Retinal pigment epithelial cell (primary cell): Measurements from ENCODE around the gene STYX.

Experiments
- DNase-seq: peaks from one replicate; pipeline ENCODE4 v3.0.0-alpha.2; 2010; ENCODE audit warnings: low read depth
- H3K4me3 ChIP-seq: 2 replicates; pipeline ENCODE4 v1.5.1; 2011; ENCODE audit warnings: mild to moderate bottlenecking, low read length, control low read depth, moderate library complexity
- TF ChIP-seq, protein P1 (sequence below): conservative IDR thresholded peaks from 2 replicates; pipeline ENCODE4 v1.5.1; 2011; ENCODE audit warnings: low read depth, low read length, control low read depth, inconsistent platforms

The STYX gene

DNA sequence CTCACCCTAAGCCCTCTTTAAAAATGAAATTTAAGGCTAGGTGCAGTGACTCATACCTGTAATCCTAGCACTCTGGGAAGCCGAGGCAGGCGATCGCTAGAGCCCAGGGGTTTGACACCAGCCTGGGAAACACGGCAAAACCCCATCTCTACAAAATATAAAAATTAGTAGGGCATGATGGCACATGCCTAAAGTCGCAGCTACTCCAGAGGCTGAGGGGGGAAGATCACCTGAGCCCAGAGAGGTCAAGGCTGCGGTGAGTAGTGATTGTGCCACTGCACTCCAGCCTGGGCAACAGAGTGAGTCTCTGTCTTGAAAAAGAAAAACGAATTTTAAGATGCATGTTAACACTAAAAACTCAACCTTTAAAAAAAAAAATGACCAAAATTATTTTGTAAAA is 48.7 kb downstream of the STYX start:
- DNase-seq: no peak
- TF ChIP-seq, protein P1, sequence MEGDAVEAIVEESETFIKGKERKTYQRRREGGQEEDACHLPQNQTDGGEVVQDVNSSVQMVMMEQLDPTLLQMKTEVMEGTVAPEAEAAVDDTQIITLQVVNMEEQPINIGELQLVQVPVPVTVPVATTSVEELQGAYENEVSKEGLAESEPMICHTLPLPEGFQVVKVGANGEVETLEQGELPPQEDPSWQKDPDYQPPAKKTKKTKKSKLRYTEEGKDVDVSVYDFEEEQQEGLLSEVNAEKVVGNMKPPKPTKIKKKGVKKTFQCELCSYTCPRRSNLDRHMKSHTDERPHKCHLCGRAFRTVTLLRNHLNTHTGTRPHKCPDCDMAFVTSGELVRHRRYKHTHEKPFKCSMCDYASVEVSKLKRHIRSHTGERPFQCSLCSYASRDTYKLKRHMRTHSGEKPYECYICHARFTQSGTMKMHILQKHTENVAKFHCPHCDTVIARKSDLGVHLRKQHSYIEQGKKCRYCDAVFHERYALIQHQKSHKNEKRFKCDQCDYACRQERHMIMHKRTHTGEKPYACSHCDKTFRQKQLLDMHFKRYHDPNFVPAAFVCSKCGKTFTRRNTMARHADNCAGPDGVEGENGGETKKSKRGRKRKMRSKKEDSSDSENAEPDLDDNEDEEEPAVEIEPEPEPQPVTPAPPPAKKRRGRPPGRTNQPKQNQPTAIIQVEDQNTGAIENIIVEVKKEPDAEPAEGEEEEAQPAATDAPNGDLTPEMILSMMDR: no peak
- H3K4me3 ChIP-seq: no peak overlapping the region

DNA sequence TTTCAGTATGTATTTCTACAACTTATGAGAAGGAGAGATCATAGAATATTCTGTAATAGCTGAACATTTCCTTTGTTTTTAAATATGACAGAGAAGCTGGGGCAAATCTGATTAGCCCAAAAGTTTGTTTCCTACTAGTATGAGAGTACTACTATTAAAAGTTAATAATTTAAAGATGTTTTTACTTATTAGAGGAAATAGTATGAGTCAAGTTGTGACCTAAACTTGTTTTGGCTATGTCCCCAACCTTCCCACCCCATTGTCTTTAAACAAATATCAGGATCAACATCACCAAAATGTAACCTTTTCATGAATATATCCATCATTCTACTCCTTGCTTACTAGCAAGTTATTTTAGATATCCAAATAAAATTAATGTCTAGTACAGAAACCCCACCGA is 50.9 kb downstream of the STYX start:
- TF ChIP-seq, protein P1: no peak
- no peak overlapping the region for H3K4me3 ChIP-seq
- DNase-seq: no peak

DNA sequence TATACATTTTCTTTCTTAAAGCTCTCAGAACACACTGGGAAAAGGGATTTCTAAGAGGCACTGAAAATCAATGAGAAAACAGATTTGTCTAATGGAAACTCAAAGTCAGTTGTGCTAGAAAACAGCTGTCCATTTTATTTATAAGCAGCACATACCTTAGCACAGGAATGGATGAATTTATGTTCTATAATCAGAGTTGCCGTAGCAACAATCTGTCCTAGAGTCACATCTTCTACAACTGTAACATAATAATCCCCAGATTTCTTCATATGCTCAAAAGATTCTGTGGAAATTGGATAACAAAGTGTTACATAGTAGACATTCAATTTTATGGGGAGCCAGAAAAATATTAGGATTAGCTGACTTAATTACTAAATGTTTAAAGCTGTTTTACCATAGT is 51.7 kb downstream of the STYX start:
- no peak overlapping the region for H3K4me3 ChIP-seq
- TF ChIP-seq, protein P1: no peak
- no peak for DNase-seq

DNA sequence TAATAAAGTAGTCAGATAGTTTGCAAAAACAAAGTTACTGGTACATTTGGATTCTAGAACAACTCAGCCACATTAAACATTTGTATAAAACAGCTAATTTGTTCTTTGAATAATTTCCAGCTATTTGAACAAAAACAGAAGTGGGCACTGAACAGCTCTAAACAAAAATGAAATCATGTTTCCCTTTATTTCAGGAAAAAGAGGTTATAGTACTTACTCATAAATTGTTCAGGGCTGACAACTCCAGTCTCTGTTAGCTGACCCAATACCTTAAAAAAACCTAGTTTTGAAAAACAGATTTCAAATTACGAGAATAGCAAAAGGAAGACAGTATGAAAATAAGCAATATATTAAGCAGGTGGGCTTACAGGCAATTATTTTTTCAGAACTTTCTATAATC is 53.2 kb downstream of the STYX start:
- no peak for DNase-seq
- TF ChIP-seq, protein P1: no peak
- H3K4me3 ChIP-seq: no peak overlapping the region

DNA sequence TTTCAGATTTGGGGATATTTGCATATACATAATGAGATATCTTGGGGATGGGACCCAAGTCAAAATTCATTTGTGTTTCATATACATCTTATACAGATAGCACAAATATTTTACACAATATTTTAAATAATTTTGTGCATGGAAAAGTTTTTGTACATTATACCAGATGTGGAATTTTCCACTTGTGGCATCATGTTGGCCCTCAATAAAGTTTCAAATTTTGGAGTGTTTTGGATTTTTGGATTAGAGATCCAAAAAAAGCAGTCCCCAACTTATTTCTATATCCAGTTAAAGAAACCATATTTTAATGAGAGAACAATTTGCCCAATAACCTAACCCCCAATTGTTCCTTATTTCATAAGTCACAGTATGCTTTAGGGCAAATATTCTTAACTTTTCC is 56.9 kb downstream of the STYX start:
- no peak for DNase-seq
- TF ChIP-seq, protein P1: no peak

DNA sequence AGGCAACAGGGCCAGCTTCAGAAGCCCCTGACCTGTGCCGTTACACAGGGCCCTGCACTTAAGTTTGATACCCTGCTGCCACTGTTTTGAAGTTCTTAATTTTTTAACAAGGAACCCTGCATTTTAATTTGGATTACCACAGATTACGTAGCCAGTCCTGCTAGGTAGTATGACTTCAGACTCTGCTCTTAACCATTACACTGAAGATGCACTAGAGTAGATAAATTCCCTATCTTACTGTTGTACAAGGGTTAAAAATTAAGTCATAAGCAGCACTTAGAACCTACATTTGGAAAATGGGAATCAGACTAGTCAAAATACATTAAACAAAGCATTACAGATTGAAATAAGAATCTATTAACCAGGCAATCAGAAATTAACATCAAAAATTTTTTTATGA is 59.2 kb downstream of the STYX start:
- TF ChIP-seq, protein P1: no peak
- H3K4me3 ChIP-seq: no peak overlapping the region

More for the DNA sequence above, 56.9 kb downstream of the STYX start:
- no peak overlapping the region for H3K4me3 ChIP-seq

DNA sequence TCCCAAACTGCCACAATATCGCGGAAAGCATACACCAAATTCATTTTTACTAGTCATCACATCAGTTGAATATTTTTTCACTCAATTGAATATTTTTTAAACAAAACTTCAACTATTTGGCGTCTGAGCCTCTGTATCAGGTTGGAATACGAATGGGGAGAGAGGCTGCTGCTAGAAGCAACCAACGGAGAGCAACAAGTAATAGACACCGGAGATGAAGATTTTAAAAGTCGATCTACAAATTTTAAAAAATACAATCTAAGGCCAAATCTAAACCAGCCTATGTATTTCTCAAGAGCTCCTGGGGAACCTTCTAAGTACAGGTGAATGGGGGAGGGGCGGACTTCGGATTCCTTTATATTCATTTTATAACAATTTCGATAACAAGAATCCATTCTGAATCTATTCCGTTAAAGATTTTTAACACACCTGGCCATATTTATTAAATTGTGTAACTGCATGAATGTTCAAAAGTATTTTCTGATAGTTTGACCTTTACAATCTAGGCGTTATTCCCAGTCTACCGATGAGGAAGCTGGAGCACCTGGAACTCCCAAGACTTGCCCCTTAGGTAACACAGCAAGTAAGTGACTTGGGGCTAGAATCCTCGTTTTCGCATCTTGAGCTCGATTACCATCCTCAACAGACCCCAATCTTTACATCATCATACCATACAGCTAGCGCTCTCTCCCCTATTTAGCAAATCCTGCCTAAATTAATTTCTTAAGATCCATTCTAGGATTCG is 60.2 kb downstream of the STYX start:
- peak overlapping the region; percentile 76 for H3K4me3 ChIP-seq
- no peak for DNase-seq
- TF ChIP-seq, protein P1: no peak

More for the DNA sequence above, 59.2 kb downstream of the STYX start:
- DNase-seq: no peak
